ENCODE results near the gene LRP5. TPM values are rescaled to one million over a fixed set of nuclear protein-coding genes. Genes with fewer than 3 reads are reported as not detected.

LRP5 gene
- total RNA-seq, 1 experiment from 2014 or later: 32.8 TPM

GRCh38 chr11:68450711-68451110 lies 138.3 kb downstream of the LRP5 start:
- no peak for TF ChIP-seq CTCF (IDR thresholded peaks at IDR 0.05; ENCODE audit: unreplicated experiment)
- Mint-ChIP-seq H3K4me3 (ENCODE audit: unreplicated experiment) (no peak overlapping the region), H3K36me3 (ENCODE audit: insufficient read depth, unreplicated experiment) (peaks cover 28% of the 10 kb centered on the region), H3K9me3 (ENCODE audit: unreplicated experiment) (no peaks in the 10 kb centered on the region), H3K27ac (ENCODE audit: low read depth, unreplicated experiment) (no peak overlapping the region), H3K4me1 (ENCODE audit: insufficient read depth, unreplicated experiment) (peaks cover 10% of the 10 kb centered on the region), H3K27me3 (ENCODE audit: insufficient read depth, unreplicated experiment) (no peaks in the 10 kb centered on the region)
- POLR2A ChIA-PET: no interaction called here
- CTCF ChIA-PET: no interaction called here
- DNase-seq (ENCODE audit: unreplicated experiment): no peak
- no TSS peak for BruUV-seq (replicated peaks)
- intact Hi-C loops (cut with micrococcal nuclease): no loop called here

GRCh38 chr11:68454767-68455166 lies 142.4 kb downstream of the LRP5 start:
- Mint-ChIP-seq H3K4me1 (ENCODE audit: insufficient read depth, unreplicated experiment) (peaks cover 10% of the 10 kb centered on the region), H3K4me3 (ENCODE audit: unreplicated experiment) (no peak overlapping the region), H3K27ac (ENCODE audit: low read depth, unreplicated experiment) (no peak overlapping the region), H3K36me3 (ENCODE audit: insufficient read depth, unreplicated experiment) (peaks cover 8% of the 10 kb centered on the region), H3K9me3 (ENCODE audit: unreplicated experiment) (no peaks in the 10 kb centered on the region), H3K27me3 (ENCODE audit: insufficient read depth, unreplicated experiment) (no peaks in the 10 kb centered on the region)
- DNase-seq (ENCODE audit: unreplicated experiment): peak; percentile 39
- no TSS peak for BruUV-seq (replicated peaks)
- TF ChIP-seq CTCF (IDR thresholded peaks at IDR 0.05; ENCODE audit: unreplicated experiment): no peak
- ChIA-PET CTCF (no interaction called here), POLR2A (no interaction called here)
- intact Hi-C loops (cut with micrococcal nuclease): no loop called here

- no peaks in the 10 kb centered on the region for H3K27me3 Mint-ChIP-seq (ENCODE audit: insufficient read depth, unreplicated experiment)
- ChIA-PET POLR2A (interaction anchor here (0.7 kb wide), 1 partner anchor 463 kb away, joined by 3 read pairs; no protein-coding TSS in a partner anchor), CTCF (interaction anchor here (1.2 kb wide), 1 partner anchor 9 kb away, joined by 4 read pairs; no protein-coding TSS in a partner anchor)
- peaks cover 10% of the 10 kb centered on the region for H3K36me3 Mint-ChIP-seq (ENCODE audit: insufficient read depth, unreplicated experiment)
- DNase-seq (ENCODE audit: unreplicated experiment): no peak
- no peaks in the 10 kb centered on the region for H3K9me3 Mint-ChIP-seq (ENCODE audit: unreplicated experiment)
- BruUV-seq (replicated peaks): no TSS peak
- H3K4me1 Mint-ChIP-seq (ENCODE audit: insufficient read depth, unreplicated experiment): peaks cover 10% of the 10 kb centered on the region
- intact Hi-C loops (cut with micrococcal nuclease): no loop called here
- no peak overlapping the region for H3K27ac Mint-ChIP-seq (ENCODE audit: low read depth, unreplicated experiment)
- TF ChIP-seq CTCF (IDR thresholded peaks at IDR 0.05; ENCODE audit: unreplicated experiment): no peak
- H3K4me3 Mint-ChIP-seq (ENCODE audit: unreplicated experiment): no peak overlapping the region
Observed at GRCh38 chr11:68455485-68455884, 143.1 kb downstream of the LRP5 start.

- H3K36me3 Mint-ChIP-seq (ENCODE audit: insufficient read depth, unreplicated experiment): peaks cover 10% of the 10 kb centered on the region
- H3K4me1 Mint-ChIP-seq (ENCODE audit: insufficient read depth, unreplicated experiment): peaks cover 11% of the 10 kb centered on the region
- TF ChIP-seq CTCF (IDR thresholded peaks at IDR 0.05; ENCODE audit: unreplicated experiment): no peak
- intact Hi-C loops (cut with micrococcal nuclease): no loop called here
- no TSS peak for BruUV-seq (replicated peaks)
- H3K27me3 Mint-ChIP-seq (ENCODE audit: insufficient read depth, unreplicated experiment): no peaks in the 10 kb centered on the region
- ChIA-PET CTCF (interaction anchor here (0.6 kb wide), 4 partner anchors 160 to 1339 kb away, joined by 3 read pairs; no protein-coding TSS in a partner anchor), POLR2A (interaction anchor here (0.8 kb wide), 1 partner anchor 16 kb away, joined by 3 read pairs; no protein-coding TSS in a partner anchor)
- no peak for DNase-seq (ENCODE audit: unreplicated experiment)
- H3K9me3 Mint-ChIP-seq (ENCODE audit: unreplicated experiment): no peaks in the 10 kb centered on the region
- H3K27ac Mint-ChIP-seq (ENCODE audit: low read depth, unreplicated experiment): no peak overlapping the region
- H3K4me3 Mint-ChIP-seq (ENCODE audit: unreplicated experiment): no peak overlapping the region
Observed at GRCh38 chr11:68457216-68457897, 145.0 kb downstream of the LRP5 start.

All from MCF 10A (cell line).